C4-2B (cell line): Measurements from ENCODE around the gene LRIG1.

Source experiments
- CTCF ChIP-seq: fragments of 450-650 bp; conservative IDR thresholded peaks from 2 replicates; pipeline ENCODE4 v1.5.1; 2017; ENCODE audit warnings: mild to moderate bottlenecking
- ZFX ChIP-seq: fragments of 450-650 bp; IDR thresholded peaks from 2 replicates; pipeline ENCODE4 v1.6.1; 2017

- TF ChIP-seq CTCF (no peak), ZFX (no peak)
Measured at GRCh38 chr3:66466606-66467270, 34.1 kb downstream of the LRIG1 start.
